Activated CD8-positive, alpha-beta memory T cell treated with anti-CD3 and anti-CD28 coated beads, Interleukin-2, amount 10 ng/mL, durations not matched to agents 7 days and 5 days (primary cell): ENCODE measurements around the gene CCDC85B. TPM values are rescaled to one million over a fixed set of nuclear protein-coding genes. Genes with fewer than 3 reads are reported as not detected.

Source experiments
- ATAC-seq: fragments of 150-1000 bp; cut with Tn5 transposase; one replicate; pipeline ENCODE4 v1.10.0; 2021; ENCODE audit warnings: moderate library complexity
- CTCF ChIA-PET: fragments of 350-600 bp; sonication (Branson Sonifier 250); formaldehyde crosslinking; loops from one replicate; lab custom pipeline; 2021; ENCODE audit warnings: antibody characterized with exemption; lab: Charles Lee
- DNase-seq: peaks from one replicate; pipeline ENCODE4 v3.0.0-alpha.2; 2020
- H3K27ac Mint-ChIP-seq: one replicate; pipeline ENCODE4 v1.8.0; 2021; ENCODE audit warnings: mild to moderate bottlenecking, mixed read lengths
- H3K27me3 Mint-ChIP-seq: one replicate; pipeline ENCODE4 v1.8.0; 2021; ENCODE audit warnings: mixed read lengths
- H3K36me3 Mint-ChIP-seq: one replicate; pipeline ENCODE4 v1.8.0; 2021; ENCODE audit warnings: mild to moderate bottlenecking, mixed read lengths
- H3K4me1 Mint-ChIP-seq: one replicate; pipeline ENCODE4 v1.8.0; 2021; ENCODE audit warnings: mixed read lengths
- H3K4me3 Mint-ChIP-seq: one replicate; pipeline ENCODE4 v1.8.0; 2021; ENCODE audit warnings: mild to moderate bottlenecking, moderate library complexity, mixed read lengths
- H3K9me3 Mint-ChIP-seq: one replicate; pipeline ENCODE4 v1.8.0; 2022; ENCODE audit warnings: low read depth, mixed read lengths
- total RNA-seq, 2 experiments: library from RNA; stranded (reverse); gene quantifications; one replicate each; pipeline ENCODE4 v1.2.3, GENCODE V29; 2021

CCDC85B gene
- total RNA-seq, 2 experiments from 2014 or later: 82.3 to 94.1 TPM

- no peak for ATAC-seq
- peaks cover 2% of the 10 kb centered on the region for H3K9me3 Mint-ChIP-seq
- H3K4me1 Mint-ChIP-seq: peaks cover 30% of the 10 kb centered on the region
- H3K27me3 Mint-ChIP-seq: no peaks in the 10 kb centered on the region
- H3K27ac Mint-ChIP-seq: no peak overlapping the region
- H3K36me3 Mint-ChIP-seq: peaks cover 57% of the 10 kb centered on the region
- CTCF ChIA-PET: interaction anchor here (1.1 to 5.6 kb wide), 9 partner anchors 10 to 141 kb away, joined by 3 to 20 read pairs (median 4); partner anchors contain the start of genes FIBP and SNX32
- DNase-seq: no peak
- no peak overlapping the region for H3K4me3 Mint-ChIP-seq
Measured at GRCh38 chr11:65852508-65853245, 37.8 kb upstream of the CCDC85B start.

DNA sequence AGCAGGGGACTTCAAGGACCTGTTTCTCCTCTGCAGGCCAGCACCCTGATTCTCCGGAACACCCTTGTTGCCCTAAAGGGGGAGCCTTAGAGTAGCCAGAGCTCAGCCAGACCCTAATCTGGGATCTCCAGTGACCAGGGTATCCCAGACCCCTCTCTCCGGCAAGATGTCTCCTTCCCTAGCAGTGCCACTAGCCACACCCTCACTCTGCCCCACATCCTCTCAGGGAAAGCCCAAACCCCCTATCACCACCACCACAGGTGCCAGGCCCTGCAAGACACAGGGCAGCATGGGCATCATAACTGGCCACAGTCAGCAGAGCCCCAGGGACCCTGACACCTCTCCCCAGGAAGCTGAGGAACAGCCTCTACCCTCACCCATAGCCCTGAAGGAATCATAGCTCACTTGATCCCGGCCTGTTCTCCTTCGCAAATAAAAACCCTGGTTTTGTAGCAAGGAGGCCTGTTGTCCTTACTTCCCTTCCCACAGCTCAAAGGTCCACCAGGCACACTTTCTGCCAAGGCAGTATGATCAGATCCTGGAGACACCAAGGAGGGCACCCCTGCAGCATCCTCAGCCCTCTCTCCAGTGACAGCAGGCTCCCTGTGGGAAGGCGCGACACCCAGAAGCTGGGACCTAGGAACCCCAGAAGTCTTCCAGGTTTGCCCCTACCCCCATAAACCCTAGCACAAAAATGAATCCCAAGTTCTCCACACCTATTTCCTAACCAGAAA is 37.1 kb upstream of the CCDC85B start:
- no peaks in the 10 kb centered on the region for H3K27me3 Mint-ChIP-seq
- CTCF ChIA-PET: interaction anchor here (1.1 to 5.6 kb wide), 3 partner anchors 31 to 73 kb away, joined by 5 to 20 read pairs (median 5); partner anchors contain the start of gene FIBP
- no peak overlapping the region for H3K4me3 Mint-ChIP-seq
- H3K9me3 Mint-ChIP-seq: peaks cover 2% of the 10 kb centered on the region
- H3K27ac Mint-ChIP-seq: peak overlapping the region; percentile 3
- H3K36me3 Mint-ChIP-seq: peaks cover 57% of the 10 kb centered on the region
- no peak for ATAC-seq
- DNase-seq: no peak
- H3K4me1 Mint-ChIP-seq: peaks cover 30% of the 10 kb centered on the region

GRCh38 chr11:65854161-65854592 is 36.3 kb upstream of the CCDC85B start:
- Mint-ChIP-seq H3K4me3 (no peak overlapping the region), H3K36me3 (peaks cover 57% of the 10 kb centered on the region), H3K27ac (no peak overlapping the region), H3K4me1 (peaks cover 30% of the 10 kb centered on the region), H3K9me3 (peaks cover 2% of the 10 kb centered on the region), H3K27me3 (no peaks in the 10 kb centered on the region)
- DNase-seq (no peak), ATAC-seq (no peak)
- CTCF ChIA-PET: no interaction called here

- Mint-ChIP-seq H3K9me3 (peaks cover 2% of the 10 kb centered on the region), H3K4me1 (peaks cover 33% of the 10 kb centered on the region), H3K27me3 (no peaks in the 10 kb centered on the region), H3K27ac (peak overlapping the region; percentile 81), H3K36me3 (peaks cover 57% of the 10 kb centered on the region), H3K4me3 (peak overlapping the region; percentile 91)
- CTCF ChIA-PET: interaction anchor here (27.4 kb wide), 1 partner anchor 35 kb away, joined by 710 read pairs; the partner anchor contains the start of genes CCDC85B, CTSW, FIBP and FOSL1
- DNase-seq (no peak), ATAC-seq (no peak)
Measured at GRCh38 chr11:65854852-65855837, 35.3 kb upstream of the CCDC85B start.

GRCh38 chr11:65855927-65856363 is 34.5 kb upstream of the CCDC85B start:
- peak overlapping the region; percentile 81 for H3K27ac Mint-ChIP-seq
- peaks cover 58% of the 10 kb centered on the region for H3K36me3 Mint-ChIP-seq
- peak overlapping the region; percentile 91 for H3K4me3 Mint-ChIP-seq
- CTCF ChIA-PET: interaction anchor here (27.4 kb wide), 1 partner anchor 35 kb away, joined by 710 read pairs; the partner anchor contains the start of genes CCDC85B, CTSW, FIBP and FOSL1
- peaks cover 33% of the 10 kb centered on the region for H3K4me1 Mint-ChIP-seq
- ATAC-seq: no peak
- H3K27me3 Mint-ChIP-seq: no peaks in the 10 kb centered on the region
- peaks cover 2% of the 10 kb centered on the region for H3K9me3 Mint-ChIP-seq
- no peak for DNase-seq

DNA sequence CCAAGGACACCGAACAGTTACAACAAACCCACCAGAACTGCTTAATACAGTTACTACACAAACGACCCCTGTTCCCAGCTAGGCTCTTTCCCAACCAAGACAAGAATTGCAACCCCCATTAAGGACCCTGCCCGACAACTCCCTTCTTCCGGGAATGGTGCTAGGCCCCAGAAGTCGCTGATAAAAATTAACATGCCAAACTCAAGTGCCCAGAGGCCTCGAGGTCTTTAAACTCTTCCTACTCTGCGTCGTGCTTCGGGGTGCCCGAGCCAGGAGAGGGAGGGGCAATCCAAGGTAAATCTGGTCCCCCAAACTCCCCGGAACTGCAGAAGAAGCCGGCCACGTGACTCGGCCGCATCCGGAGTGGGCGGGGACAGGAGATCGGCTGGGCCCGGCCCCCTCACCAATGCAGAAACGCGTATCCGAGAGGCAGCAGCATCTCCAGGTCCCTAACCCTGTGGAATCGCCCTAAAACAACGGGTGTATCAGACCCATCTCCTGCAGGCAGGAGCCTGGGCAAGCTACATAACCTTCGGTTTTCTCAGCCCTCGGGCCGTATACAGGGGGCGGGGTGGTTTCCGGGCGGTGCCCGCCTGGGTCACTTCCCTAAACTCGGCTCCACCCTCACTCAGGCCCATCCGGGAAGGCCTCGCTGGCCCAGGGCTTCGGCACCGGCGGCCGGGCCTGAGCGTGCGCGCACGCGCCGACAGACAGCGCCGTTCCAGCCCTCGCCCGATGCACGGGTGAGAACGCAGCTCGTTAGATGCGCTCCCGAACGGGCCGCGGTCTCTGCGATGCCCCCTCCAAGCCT is 33.6 kb upstream of the CCDC85B start:
- peak; percentile 6 for ATAC-seq
- peak; percentile 93 for DNase-seq
- Mint-ChIP-seq H3K4me1 (peaks cover 41% of the 10 kb centered on the region), H3K4me3 (peak overlapping the region; percentile 91), H3K27ac (peak overlapping the region; percentile 81), H3K36me3 (peaks cover 57% of the 10 kb centered on the region), H3K9me3 (peaks cover 2% of the 10 kb centered on the region), H3K27me3 (no peaks in the 10 kb centered on the region)
- CTCF ChIA-PET: interaction anchor here (27.4 kb wide), 1 partner anchor 34 kb away, joined by 710 read pairs; the partner anchor contains the start of genes CCDC85B, CTSW, FIBP and FOSL1

DNA sequence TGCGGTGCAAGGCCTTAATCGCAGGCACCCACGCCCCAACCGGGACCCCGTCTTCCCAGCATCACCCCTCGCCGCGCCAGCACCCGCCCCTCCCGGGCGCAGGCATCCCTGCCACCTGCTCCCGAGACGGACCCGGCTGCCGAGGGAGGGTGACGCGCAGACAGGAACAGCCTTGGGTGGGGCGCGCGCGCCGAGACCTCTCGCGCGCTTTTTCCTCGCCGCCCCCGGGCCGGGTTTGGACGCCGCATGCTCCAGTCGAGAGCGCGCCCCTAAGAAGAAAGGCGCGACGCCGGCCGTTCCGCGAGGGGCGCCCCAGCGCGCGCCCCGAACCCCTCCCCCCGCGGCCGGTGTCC is 33.0 kb upstream of the CCDC85B start:
- H3K9me3 Mint-ChIP-seq: no peaks in the 10 kb centered on the region
- H3K27me3 Mint-ChIP-seq: no peaks in the 10 kb centered on the region
- ATAC-seq (peak; percentile 0), DNase-seq (peak; percentile 79)
- CTCF ChIA-PET: interaction anchor here (3.0 to 27.4 kb wide), 5 partner anchors 14 to 146 kb away, joined by 20 to 710 read pairs (median 24); partner anchors contain the start of genes AP5B1, CCDC85B, CTSW and EFEMP2
- H3K36me3 Mint-ChIP-seq: peaks cover 53% of the 10 kb centered on the region
- peaks cover 42% of the 10 kb centered on the region for H3K4me1 Mint-ChIP-seq
- H3K27ac Mint-ChIP-seq: peak overlapping the region; percentile 81
- H3K4me3 Mint-ChIP-seq: peak overlapping the region; percentile 91

DNA sequence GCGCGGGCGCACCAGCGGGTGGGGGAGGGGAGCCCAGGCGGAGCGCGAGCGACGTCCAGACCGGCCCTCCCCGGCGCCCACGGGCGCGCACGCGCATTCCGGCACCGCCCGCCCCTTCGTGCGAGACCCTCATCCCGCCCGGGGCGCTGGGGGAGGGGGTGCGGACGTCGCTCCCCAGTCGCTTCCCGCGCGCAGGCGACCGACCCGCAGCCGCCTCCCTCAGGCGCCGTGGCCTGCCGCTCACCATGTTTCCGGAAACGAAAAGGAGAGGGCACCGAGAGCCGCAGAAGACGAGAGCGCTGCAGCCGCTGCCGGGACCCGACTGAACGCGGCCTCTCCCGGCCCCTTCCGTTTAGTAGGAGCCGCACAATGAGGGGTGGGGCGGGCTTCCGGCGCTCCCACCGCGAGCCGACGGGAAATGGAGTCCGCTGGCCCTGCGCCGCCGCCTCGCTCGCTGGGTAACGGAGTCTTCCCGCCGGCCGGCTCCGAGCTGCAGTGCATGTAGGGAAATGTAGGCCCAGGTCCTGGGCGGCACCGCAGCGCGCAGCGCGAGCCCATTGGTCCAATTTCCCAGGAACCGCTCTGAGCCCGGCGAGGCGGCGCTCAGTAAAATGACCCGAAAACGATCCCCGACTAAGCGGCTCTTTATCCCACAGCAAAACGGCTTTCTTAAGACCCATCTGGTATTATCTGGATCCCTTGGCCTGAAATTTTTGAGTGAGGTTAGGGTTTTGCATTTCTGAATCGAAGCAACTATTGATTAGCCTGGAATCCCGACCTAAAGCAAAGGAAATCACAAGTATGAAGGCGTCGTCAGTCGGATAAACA is 32.4 kb upstream of the CCDC85B start, which contains the start of gene CFL1:
Gene CFL1 (minus strand): TSS at position 328 of the 828 bp plus-strand sequence. CDS start 81 bp downstream, at position 247.
- H3K27ac Mint-ChIP-seq: peak within 1 kb of the TSS; percentile 99
- peak within 1 kb of the TSS; percentile 91 for H3K4me3 Mint-ChIP-seq
- CTCF ChIA-PET: interaction anchor here (0.8 to 27.4 kb wide), 9 partner anchors 9 to 150 kb away, joined by 3 to 710 read pairs (median 20); partner anchors contain the start of genes AP5B1, CCDC85B, CTSW and EFEMP2
- peaks cover 47% of the 10 kb centered on the region for H3K4me1 Mint-ChIP-seq
- no peaks in the 10 kb centered on the region for H3K27me3 Mint-ChIP-seq
- H3K36me3 Mint-ChIP-seq: peaks cover 53% of the 10 kb centered on the region
- DNase-seq (peak; percentile 99), ATAC-seq (peak; percentile 63)
- no peaks in the 10 kb centered on the region for H3K9me3 Mint-ChIP-seq

DNA sequence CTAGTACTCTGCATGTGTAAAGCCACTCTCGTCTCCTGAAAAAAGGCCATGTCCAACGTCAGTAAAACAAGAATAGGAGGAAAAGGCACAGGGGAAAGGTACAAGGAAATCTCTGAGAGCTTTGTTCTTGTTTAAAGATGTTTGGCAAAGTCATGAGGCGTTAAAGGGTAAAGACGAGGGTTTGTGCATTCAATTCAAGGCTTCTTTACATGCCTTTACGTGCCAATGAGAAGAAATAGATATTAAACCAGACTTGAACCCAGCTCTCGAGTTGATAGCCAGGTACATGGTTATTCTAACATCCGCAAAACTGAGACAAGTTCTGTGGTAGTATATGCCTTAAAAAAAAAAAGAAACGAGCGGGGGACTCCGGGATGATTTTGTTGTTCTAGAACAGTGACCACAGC is 31.8 kb upstream of the CCDC85B start:
- Mint-ChIP-seq H3K27me3 (no peaks in the 10 kb centered on the region), H3K4me1 (peaks cover 52% of the 10 kb centered on the region), H3K27ac (peak overlapping the region; percentile 99), H3K36me3 (peaks cover 52% of the 10 kb centered on the region), H3K9me3 (no peaks in the 10 kb centered on the region), H3K4me3 (peak overlapping the region; percentile 91)
- ATAC-seq: no peak
- DNase-seq: no peak
- CTCF ChIA-PET: interaction anchor here (0.8 to 27.4 kb wide), 10 partner anchors 10 to 286 kb away, joined by 3 to 710 read pairs (median 14); partner anchors contain the start of genes AP5B1, CCDC85B, CTSW and EFEMP2

GRCh38 chr11:65859095-65859811 is 31.2 kb upstream of the CCDC85B start:
- H3K27me3 Mint-ChIP-seq: no peaks in the 10 kb centered on the region
- CTCF ChIA-PET: interaction anchor here (0.8 to 27.4 kb wide), 28 partner anchors 9 to 360 kb away, joined by 3 to 710 read pairs (median 5); partner anchors contain the start of genes AP5B1, BANF1, CCDC85B and CTSW
- peak; percentile 71 for ATAC-seq
- peak; percentile 100 for DNase-seq
- peaks cover 51% of the 10 kb centered on the region for H3K4me1 Mint-ChIP-seq
- H3K36me3 Mint-ChIP-seq: peaks cover 48% of the 10 kb centered on the region
- no peaks in the 10 kb centered on the region for H3K9me3 Mint-ChIP-seq
- H3K4me3 Mint-ChIP-seq: peak overlapping the region; percentile 91
- H3K27ac Mint-ChIP-seq: peak overlapping the region; percentile 99
